ENCODE results near the gene SPNS3. TPM values are rescaled to one million over a fixed set of nuclear protein-coding genes. Genes with fewer than 3 reads are reported as not detected.

Gene SPNS3
- total RNA-seq, 3 donors from 2014 or later (not counting 1 experiment from before 2014, with no cell fraction given), result 1.2 to 2.1 (median 1.9) TPM

- Histone ChIP-seq H3K4me3 (ENCODE audit: low read length) (no peak overlapping the region), H3K4me1 (ENCODE audit: control insufficient read depth, insufficient read depth, low read length) (peaks cover 8% of the 10 kb centered on the region), H3K9me3 (ENCODE audit: control insufficient read depth, insufficient read depth, low read length) (no peaks in the 10 kb centered on the region), H3K27me3 (ENCODE audit: control insufficient read depth, insufficient read depth, low read length) (no peaks in the 10 kb centered on the region), H3K36me3 (ENCODE audit: control insufficient read depth, insufficient read depth, low read length) (no peaks in the 10 kb centered on the region), H3K27ac (ENCODE audit: low read length) (no peak overlapping the region)
- Mint-ChIP-seq H3K4me3 (peak overlapping the region; percentile 47), H3K27ac (peak overlapping the region in 1 of 2 donors; percentile 63), H3K36me3 (no peaks in the 10 kb centered on the region), H3K27me3 (ENCODE audit: low read depth in 2 of 2) (peaks cover 0 to 5% of the 10 kb centered on the region in 2 donors), H3K4me1 (peaks cover 4 to 7% of the 10 kb centered on the region in 2 donors), H3K9me3 (no peaks in the 10 kb centered on the region)
- DNase-seq (peak; percentile 90 to 94), ATAC-seq (peak; percentile 94 to 98 (median 97))
- 35% methylated on average over 26 of the region's 27 CpGs for WGBS (ENCODE audit: insufficient coverage)
- intact Hi-C loops (cut with micrococcal nuclease), result loop anchor here (1.0 kb wide), 3 partner anchors 109 to 213 kb away; no protein-coding TSS in a partner anchor
- TF ChIP-seq CTCF (IDR thresholded peaks at IDR 0.05), result peak; percentile 84
Measured at GRCh38 chr17:4412933-4413831, 20.6 kb upstream of the SPNS3 start.

DNA sequence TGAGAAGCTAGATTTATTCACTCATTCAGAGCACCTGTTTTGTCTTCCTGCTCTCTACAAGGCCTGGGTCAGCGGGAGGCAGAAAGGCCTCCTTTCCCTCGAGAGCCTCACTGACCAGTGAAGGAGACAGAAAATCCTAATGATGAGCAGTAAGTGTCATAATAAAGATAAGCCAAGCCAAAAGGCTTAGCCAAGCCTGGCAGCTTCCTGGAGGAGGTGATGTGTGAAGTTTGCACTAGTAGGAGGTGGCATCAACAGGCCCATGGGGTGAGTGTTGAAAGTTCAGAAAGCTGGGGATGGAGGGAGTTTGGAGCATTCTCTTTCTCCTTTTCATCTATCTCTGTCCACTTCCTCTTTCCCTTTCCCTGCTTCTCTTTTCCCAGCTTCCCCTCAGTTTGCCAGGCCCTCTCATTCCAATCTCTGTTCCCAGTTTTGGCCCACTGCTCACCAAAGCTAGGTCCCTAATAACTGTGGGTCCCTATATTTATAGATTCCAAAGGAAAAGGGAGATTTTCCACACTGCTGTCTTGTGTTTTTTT lies 16.5 kb upstream of the SPNS3 start:
- H3K36me3 Mint-ChIP-seq, result no peaks in the 10 kb centered on the region
- intact Hi-C loops (cut with micrococcal nuclease), result no loop called here
- peaks cover 4 to 7% of the 10 kb centered on the region in 2 donors for H3K4me1 Mint-ChIP-seq
- ATAC-seq (no peak), DNase-seq (no peak)
- Histone ChIP-seq H3K9me3 (ENCODE audit: control insufficient read depth, insufficient read depth, low read length) (no peaks in the 10 kb centered on the region), H3K4me1 (ENCODE audit: control insufficient read depth, insufficient read depth, low read length) (peaks cover 12% of the 10 kb centered on the region), H3K27me3 (ENCODE audit: control insufficient read depth, insufficient read depth, low read length) (no peaks in the 10 kb centered on the region), H3K4me3 (ENCODE audit: low read length) (no peak overlapping the region), H3K27ac (ENCODE audit: low read length) (no peak overlapping the region), H3K36me3 (ENCODE audit: control insufficient read depth, insufficient read depth, low read length) (no peaks in the 10 kb centered on the region)
- H3K4me3 Mint-ChIP-seq, result no peak overlapping the region
- WGBS (ENCODE audit: insufficient coverage), result 89% methylated on average over 2 of the region's 2 CpGs
- no peaks in the 10 kb centered on the region for H3K9me3 Mint-ChIP-seq
- TF ChIP-seq CTCF (IDR thresholded peaks at IDR 0.05), result no peak
- peaks cover 0 to 5% of the 10 kb centered on the region in 2 donors for H3K27me3 Mint-ChIP-seq (ENCODE audit: low read depth in 2 of 2)
- H3K27ac Mint-ChIP-seq, result no peak overlapping the region

- no peak overlapping the region for H3K4me3 Mint-ChIP-seq
- ATAC-seq (peak; percentile 90 to 98 (median 98)), DNase-seq (peak; percentile 28 to 89)
- no peaks in the 10 kb centered on the region for H3K4me1 Mint-ChIP-seq
- Histone ChIP-seq H3K4me1 (ENCODE audit: control insufficient read depth, insufficient read depth, low read length) (peaks cover 5% of the 10 kb centered on the region), H3K9me3 (ENCODE audit: control insufficient read depth, insufficient read depth, low read length) (no peaks in the 10 kb centered on the region), H3K27ac (ENCODE audit: low read length) (no peak overlapping the region), H3K27me3 (ENCODE audit: control insufficient read depth, insufficient read depth, low read length) (no peaks in the 10 kb centered on the region), H3K4me3 (ENCODE audit: low read length) (no peak overlapping the region), H3K36me3 (ENCODE audit: control insufficient read depth, insufficient read depth, low read length) (no peaks in the 10 kb centered on the region)
- H3K36me3 Mint-ChIP-seq, result no peaks in the 10 kb centered on the region
- WGBS (ENCODE audit: insufficient coverage), result 3% methylated on average over 7 of the region's 7 CpGs
- H3K9me3 Mint-ChIP-seq, result no peaks in the 10 kb centered on the region
- intact Hi-C loops (cut with micrococcal nuclease), result loop anchor here (1.0 kb wide), 1 partner anchor 206 kb away; no protein-coding TSS in a partner anchor
- peak; percentile 83 for TF ChIP-seq CTCF (IDR thresholded peaks at IDR 0.05)
- peaks cover 0 to 4% of the 10 kb centered on the region in 2 donors for H3K27me3 Mint-ChIP-seq (ENCODE audit: low read depth in 2 of 2)
- no peak overlapping the region for H3K27ac Mint-ChIP-seq
Measured at GRCh38 chr17:4420692-4421131, 13.0 kb upstream of the SPNS3 start.

All from natural killer cell (primary cell).